PC-9 (cell line): ENCODE data around the gene CXXC5.

Experiments
- CTCF ChIP-seq: fragments of 200-600 bp; sonication (generic); conservative IDR thresholded peaks from 2 replicates; pipeline ENCODE4 v1.6.1; 2017; ENCODE audit warnings: mixed run types, antibody characterized with exemption, mild to moderate bottlenecking, moderate library complexity
- EZH2 ChIP-seq: fragments of 200-600 bp; sonication (generic); IDR thresholded peaks from 2 replicates; pipeline ENCODE4 v1.8.0; 2017; ENCODE audit warnings: antibody characterized with exemption, low read depth

DNA sequence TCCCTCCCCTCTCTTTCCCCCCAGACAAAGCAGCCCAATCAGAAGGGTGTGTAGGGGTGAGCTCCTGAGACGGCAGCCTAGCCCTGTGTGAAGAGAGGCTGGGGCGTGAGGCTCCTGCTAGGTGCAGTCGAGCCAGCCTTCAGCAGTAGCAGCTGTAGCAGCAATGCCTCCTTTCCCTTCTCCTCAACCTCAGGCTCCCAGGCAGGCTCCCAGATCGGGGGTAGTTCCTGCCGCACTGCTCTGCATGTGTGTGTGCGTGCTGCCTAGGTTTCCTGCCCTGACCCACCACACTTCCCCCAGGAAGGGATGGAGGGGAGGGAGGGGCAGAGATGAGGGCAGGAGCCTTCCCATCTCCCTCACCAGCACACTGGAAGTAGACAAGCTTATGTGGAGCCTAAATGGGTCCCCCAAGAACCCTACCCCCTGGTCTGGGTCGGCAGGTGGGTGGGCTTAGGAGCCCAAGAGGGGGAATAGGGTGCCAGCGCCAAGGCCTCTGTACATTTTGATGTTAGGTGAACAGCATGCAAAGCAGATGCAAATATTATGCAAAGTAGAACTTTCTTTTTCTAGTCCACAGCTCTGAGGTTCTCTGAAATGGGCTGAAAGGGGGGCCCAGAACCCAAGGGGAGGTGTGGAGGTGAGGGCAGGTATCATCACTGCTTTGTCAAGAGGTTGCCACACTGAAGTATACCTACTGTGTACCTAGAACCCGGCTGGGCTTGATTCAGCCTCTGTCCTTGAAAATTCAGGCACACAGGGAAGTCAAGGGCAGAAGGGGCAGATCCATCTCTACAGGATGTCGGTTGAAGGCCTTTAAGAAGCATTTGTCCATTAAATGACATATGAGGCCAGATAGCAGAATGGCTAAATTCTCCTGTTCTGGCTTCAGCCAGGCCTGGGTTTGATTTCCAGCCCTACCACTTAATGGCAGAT lies 57.8 kb downstream of the CXXC5 start:
- TF ChIP-seq CTCF: no peak
- TF ChIP-seq EZH2: no peak
